T-helper 2 cell treated with Interferon-gamma antibody and Interleukin-4, amounts not matched to agents 100 ng/mL and 5 ng/mL, for 36 hours (primary cell): Measurements from ENCODE around the gene UNK. TPM values are rescaled to one million over a fixed set of nuclear protein-coding genes. Genes with fewer than 3 reads are reported as not detected.

Experiments
- intact Hi-C: fragments of 100-400 bp; cut with micrococcal nuclease; formaldehyde crosslinking; loops from one replicate; pipeline ENCODE4 v1.15.1; 2023
- total RNA-seq: library from RNA; stranded (reverse); gene quantifications from 2 replicates; pipeline ENCODE4 v1.2.3, GENCODE V29; 2022

Gene UNK
- total RNA-seq, 1 donor from 2014 or later: 29.3 TPM

GRCh38 chr17:75831032-75831571, 46.5 kb downstream of the UNK start:
- intact Hi-C loops: no loop called here

- intact Hi-C loops: no loop called here
These were observed 47.6 kb downstream of the UNK start for GRCh38 chr17:75832164-75832651.

GRCh38 chr17:75832652-75833400, 48.2 kb downstream of the UNK start:
- intact Hi-C loops: no loop called here

- intact Hi-C loops: no loop called here
These were observed 49.8 kb downstream of the UNK start for GRCh38 chr17:75834279-75834920.

- intact Hi-C loops: no loop called here
These were observed 50.5 kb downstream of the UNK start for GRCh38 chr17:75834928-75835653.

GRCh38 chr17:75835654-75835987, 51.0 kb downstream of the UNK start:
- intact Hi-C loops: no loop called here

GRCh38 chr17:75836605-75837004, 52.0 kb downstream of the UNK start:
- intact Hi-C loops: no loop called here

GRCh38 chr17:75837899-75838298, 53.3 kb downstream of the UNK start:
- intact Hi-C loops: no loop called here

- intact Hi-C loops: no loop called here
These were observed 53.8 kb downstream of the UNK start for GRCh38 chr17:75838410-75838809.

GRCh38 chr17:75839942-75840798, 55.6 kb downstream of the UNK start:
- intact Hi-C loops: loop anchor here (5.0 kb wide), 1 partner anchor 63 kb away; a partner anchor contains a TSS

GRCh38 chr17:75840799-75841164, 56.2 kb downstream of the UNK start:
- intact Hi-C loops: loop anchor here (5.0 kb wide), 1 partner anchor 63 kb away; a partner anchor contains a TSS

- intact Hi-C loops: loop anchor here (5.0 kb wide), 1 partner anchor 65 kb away; a partner anchor contains a TSS
These were observed 57.8 kb downstream of the UNK start for GRCh38 chr17:75842411-75842810.

GRCh38 chr17:75842963-75843576, 58.5 kb downstream of the UNK start:
- intact Hi-C loops: loop anchor here (5.0 kb wide), 1 partner anchor 66 kb away; a partner anchor contains a TSS

- intact Hi-C loops: loop anchor here (1.0 to 5.0 kb wide), 2 partner anchors 11 to 67 kb away; partner anchors contain the start of gene WBP2
These were observed 59.2 kb downstream of the UNK start, which contains the start of gene UNC13D for GRCh38 chr17:75843577-75844529. TSS of gene UNC13D (minus strand) at chr17:75844404. CDS start at chr17:75844337, 67 bp downstream.

GRCh38 chr17:75844530-75845057, 60.0 kb downstream of the UNK start:
- intact Hi-C loops: loop anchor here (1.0 to 5.0 kb wide), 2 partner anchors 11 to 67 kb away; partner anchors contain the start of gene WBP2

- intact Hi-C loops: no loop called here
These were observed 60.6 kb downstream of the UNK start for GRCh38 chr17:75845058-75845711.

GRCh38 chr17:75845933-75846691, 61.5 kb downstream of the UNK start:
- intact Hi-C loops: no loop called here
